T-helper 2 cell treated with Interferon-gamma antibody and Interleukin-4, amounts not matched to agents 5 μg/mL and 100 μg/mL, for 36 hours (primary cell): Measurements from ENCODE around the gene CFAP410.
A peak's percentile ranks its signal among the peaks of the same experiment; 100 is the strongest.

Experiments
- DNase-seq: peaks from one replicate; pipeline ENCODE4 v3.0.0; 2021; ENCODE audit warnings: low spot score
- H3K27ac Mint-ChIP-seq: one replicate; pipeline ENCODE4 v1.8.0; 2021; ENCODE audit warnings: mild to moderate bottlenecking, mixed read lengths
- H3K27me3 Mint-ChIP-seq: one replicate; pipeline ENCODE4 v1.8.0; 2021; ENCODE audit warnings: low read depth, mixed read lengths
- H3K36me3 Mint-ChIP-seq: one replicate; pipeline ENCODE4 v1.8.0; 2021; ENCODE audit warnings: low read depth, mixed read lengths
- H3K4me1 Mint-ChIP-seq: one replicate; pipeline ENCODE4 v1.8.0; 2021; ENCODE audit warnings: low read depth, mixed read lengths
- H3K4me3 Mint-ChIP-seq: one replicate; pipeline ENCODE4 v1.8.0; 2022; ENCODE audit warnings: mild to moderate bottlenecking, moderate library complexity, mixed read lengths
- H3K9me3 Mint-ChIP-seq: one replicate; pipeline ENCODE4 v1.8.0; 2021; ENCODE audit warnings: mixed read lengths

CFAP410 gene

GRCh38 chr21:44334329-44335030, 4.7 kb downstream of the CFAP410 start:
- H3K4me1 Mint-ChIP-seq, result peaks cover 9% of the 10 kb centered on the region

GRCh38 chr21:44333509-44334328, 5.5 kb downstream of the CFAP410 start:
- Mint-ChIP-seq H3K27me3 (no peaks in the 10 kb centered on the region), H3K36me3 (peaks cover 9% of the 10 kb centered on the region), H3K9me3 (no peaks in the 10 kb centered on the region), H3K4me3 (no peak overlapping the region), H3K27ac (no peak overlapping the region), H3K4me1 (peaks cover 8% of the 10 kb centered on the region)
- DNase-seq, result no peak

More at GRCh38 chr21:44334329-44335030, 4.7 kb downstream of the CFAP410 start:
- H3K36me3 Mint-ChIP-seq, result peaks cover 9% of the 10 kb centered on the region
- H3K9me3 Mint-ChIP-seq, result no peaks in the 10 kb centered on the region
- H3K27ac Mint-ChIP-seq, result no peak overlapping the region
- H3K4me3 Mint-ChIP-seq, result no peak overlapping the region
- no peak for DNase-seq
- no peaks in the 10 kb centered on the region for H3K27me3 Mint-ChIP-seq

- H3K4me3 Mint-ChIP-seq, result no peak overlapping the region
- H3K27me3 Mint-ChIP-seq, result no peaks in the 10 kb centered on the region
Observed at GRCh38 chr21:44332965-44333364, 6.2 kb downstream of the CFAP410 start.

GRCh38 chr21:44332383-44332782, 6.8 kb downstream of the CFAP410 start:
- H3K27ac Mint-ChIP-seq, result no peak overlapping the region
- no peak for DNase-seq
- H3K27me3 Mint-ChIP-seq, result no peaks in the 10 kb centered on the region
- no peak overlapping the region for H3K4me3 Mint-ChIP-seq
- no peaks in the 10 kb centered on the region for H3K9me3 Mint-ChIP-seq
- H3K4me1 Mint-ChIP-seq, result peaks cover under 1% of the 10 kb centered on the region
- peaks cover 7% of the 10 kb centered on the region for H3K36me3 Mint-ChIP-seq

More at GRCh38 chr21:44332965-44333364, 6.2 kb downstream of the CFAP410 start:
- H3K4me1 Mint-ChIP-seq, result peaks cover 6% of the 10 kb centered on the region
- no peak for DNase-seq
- H3K36me3 Mint-ChIP-seq, result peaks cover 9% of the 10 kb centered on the region
- no peak overlapping the region for H3K27ac Mint-ChIP-seq
- H3K9me3 Mint-ChIP-seq, result no peaks in the 10 kb centered on the region

- Mint-ChIP-seq H3K27me3 (no peaks in the 10 kb centered on the region), H3K9me3 (no peaks in the 10 kb centered on the region), H3K27ac (peak overlapping the region; percentile 31), H3K4me3 (no peak overlapping the region), H3K4me1 (no peaks in the 10 kb centered on the region), H3K36me3 (peaks cover 4% of the 10 kb centered on the region)
- DNase-seq, result no peak
Observed at GRCh38 chr21:44331650-44332307, 7.4 kb downstream of the CFAP410 start.

GRCh38 chr21:44331209-44331608, 8.0 kb downstream of the CFAP410 start:
- no peak overlapping the region for H3K4me3 Mint-ChIP-seq
- no peaks in the 10 kb centered on the region for H3K27me3 Mint-ChIP-seq
- DNase-seq, result no peak
- no peaks in the 10 kb centered on the region for H3K9me3 Mint-ChIP-seq
- no peaks in the 10 kb centered on the region for H3K4me1 Mint-ChIP-seq
- H3K36me3 Mint-ChIP-seq, result peaks cover under 1% of the 10 kb centered on the region
- no peak overlapping the region for H3K27ac Mint-ChIP-seq

- Mint-ChIP-seq H3K9me3 (no peaks in the 10 kb centered on the region), H3K36me3 (no peaks in the 10 kb centered on the region), H3K27ac (peak overlapping the region; percentile 31), H3K27me3 (no peaks in the 10 kb centered on the region), H3K4me3 (no peak overlapping the region), H3K4me1 (no peaks in the 10 kb centered on the region)
- DNase-seq, result no peak
Observed at GRCh38 chr21:44330698-44331097, 8.5 kb downstream of the CFAP410 start.

- no peak overlapping the region for H3K27ac Mint-ChIP-seq
- no peak for DNase-seq
- no peaks in the 10 kb centered on the region for H3K4me1 Mint-ChIP-seq
- H3K4me3 Mint-ChIP-seq, result no peak overlapping the region
- no peaks in the 10 kb centered on the region for H3K36me3 Mint-ChIP-seq
- no peaks in the 10 kb centered on the region for H3K9me3 Mint-ChIP-seq
- no peaks in the 10 kb centered on the region for H3K27me3 Mint-ChIP-seq
Observed at GRCh38 chr21:44329971-44330681, 9.1 kb downstream of the CFAP410 start.

GRCh38 chr21:44329086-44329889, 9.9 kb downstream of the CFAP410 start:
- Mint-ChIP-seq H3K36me3 (peaks cover 3% of the 10 kb centered on the region), H3K4me1 (no peaks in the 10 kb centered on the region), H3K27ac (peak overlapping the region; percentile 10), H3K27me3 (no peaks in the 10 kb centered on the region), H3K4me3 (no peak overlapping the region), H3K9me3 (no peaks in the 10 kb centered on the region)
- no peak for DNase-seq

- Mint-ChIP-seq H3K4me1 (no peaks in the 10 kb centered on the region), H3K27me3 (no peaks in the 10 kb centered on the region), H3K36me3 (peaks cover 4% of the 10 kb centered on the region), H3K9me3 (no peaks in the 10 kb centered on the region), H3K27ac (no peak overlapping the region), H3K4me3 (no peak overlapping the region)
- DNase-seq, result no peak
Observed at GRCh38 chr21:44328242-44328895, 10.8 kb downstream of the CFAP410 start.

- no peak for DNase-seq
- Mint-ChIP-seq H3K27ac (no peak overlapping the region), H3K9me3 (no peaks in the 10 kb centered on the region), H3K36me3 (peaks cover 9% of the 10 kb centered on the region), H3K4me3 (no peak overlapping the region), H3K4me1 (no peaks in the 10 kb centered on the region), H3K27me3 (no peaks in the 10 kb centered on the region)
Observed at GRCh38 chr21:44327603-44327974, 11.6 kb downstream of the CFAP410 start.

GRCh38 chr21:44326716-44327602, 12.2 kb downstream of the CFAP410 start:
- Mint-ChIP-seq H3K27me3 (no peaks in the 10 kb centered on the region), H3K4me3 (no peak overlapping the region), H3K9me3 (no peaks in the 10 kb centered on the region), H3K36me3 (peaks cover 9% of the 10 kb centered on the region), H3K4me1 (no peaks in the 10 kb centered on the region), H3K27ac (no peak overlapping the region)
- no peak for DNase-seq
